CD4-positive, alpha-beta T cell treated with Interferon alpha-2 for 1 hour (primary cell): ENCODE results near the gene GRID1.

Experiments
- DNase-seq, 2 donors: peaks; one replicate each; pipeline ENCODE4 v3.0.0-alpha.2; 2020 to 2022

The GRID1 gene

DNA sequence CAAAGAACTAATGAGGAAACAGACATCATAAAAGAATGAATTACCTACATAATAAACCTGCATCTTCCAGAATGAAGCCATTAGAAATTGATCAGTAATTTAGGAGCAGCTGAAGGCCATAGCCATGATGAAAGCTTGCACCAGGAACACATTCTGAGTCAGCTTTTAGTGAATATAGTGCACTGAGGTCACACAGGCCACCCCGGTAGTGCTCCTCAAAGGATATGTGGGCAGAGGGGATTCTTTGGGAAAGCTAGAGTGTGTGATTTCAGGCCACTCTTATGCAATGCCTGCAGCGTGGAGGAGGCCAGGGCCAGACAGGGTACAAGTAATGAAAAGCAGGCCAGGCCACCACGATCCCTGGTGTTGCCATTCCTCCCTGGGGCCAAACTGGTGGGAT lies 451.9 kb downstream of the GRID1 start:
- DNase-seq, result no peak

DNA sequence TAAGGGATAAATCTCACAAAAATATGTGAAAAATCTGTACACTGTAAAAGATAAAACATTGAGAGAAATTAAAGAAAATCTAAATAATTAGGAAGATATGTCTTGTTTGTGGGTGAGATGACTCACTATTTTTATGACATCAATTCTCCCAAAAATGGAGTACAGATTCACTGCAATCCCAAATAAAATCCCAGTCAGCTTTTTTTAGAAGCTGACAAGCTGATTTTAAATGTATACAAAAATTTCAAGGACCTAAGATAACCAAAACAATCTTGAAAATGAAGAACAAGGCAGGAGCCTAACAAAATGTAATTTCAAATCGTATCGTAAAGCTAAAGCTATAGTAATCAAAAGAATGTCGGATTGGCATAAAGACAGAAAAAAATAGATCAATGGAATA lies 458.1 kb downstream of the GRID1 start:
- no peak for DNase-seq

DNA sequence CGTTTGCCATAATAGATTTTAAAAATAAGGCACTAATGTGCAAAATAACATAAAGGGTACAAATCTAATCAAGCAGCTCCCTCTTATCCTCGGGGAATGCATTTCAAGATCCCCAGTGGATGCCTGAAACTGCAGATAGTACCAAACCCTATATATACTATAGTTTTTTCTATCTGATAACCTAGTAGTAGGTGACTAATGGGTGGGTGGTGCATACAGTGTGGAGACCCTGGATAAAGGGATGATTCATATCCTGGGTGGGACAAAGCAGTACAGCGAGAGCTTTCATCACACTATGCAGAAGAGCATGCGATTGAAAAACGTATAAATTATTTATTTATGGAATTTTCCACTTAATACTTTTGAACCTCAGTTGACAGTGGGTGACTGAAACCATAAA lies 464.5 kb downstream of the GRID1 start:
- DNase-seq, result no peak

GRCh38 chr10:85901599-85901998 lies 465.0 kb downstream of the GRID1 start:
- DNase-seq, result no peak

DNA sequence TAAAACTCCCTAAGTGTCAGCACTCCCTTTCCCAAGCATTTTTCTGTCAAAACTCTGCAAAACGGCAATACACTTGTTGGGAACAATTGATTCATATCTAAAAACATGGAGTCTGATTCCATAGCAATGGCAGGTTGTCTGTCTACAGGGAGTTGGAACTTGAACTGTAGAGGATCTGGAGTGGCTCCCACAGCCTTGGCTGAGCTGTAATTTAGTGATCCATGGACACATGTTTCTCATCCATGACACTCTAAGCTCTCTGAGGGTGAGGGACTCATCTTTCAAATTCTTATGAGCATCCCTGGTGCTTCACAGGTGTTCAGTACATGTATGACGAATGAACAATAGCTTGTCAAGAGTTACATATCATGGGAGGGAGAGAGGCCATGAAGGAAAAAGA lies 466.1 kb downstream of the GRID1 start:
- no peak for DNase-seq

DNA sequence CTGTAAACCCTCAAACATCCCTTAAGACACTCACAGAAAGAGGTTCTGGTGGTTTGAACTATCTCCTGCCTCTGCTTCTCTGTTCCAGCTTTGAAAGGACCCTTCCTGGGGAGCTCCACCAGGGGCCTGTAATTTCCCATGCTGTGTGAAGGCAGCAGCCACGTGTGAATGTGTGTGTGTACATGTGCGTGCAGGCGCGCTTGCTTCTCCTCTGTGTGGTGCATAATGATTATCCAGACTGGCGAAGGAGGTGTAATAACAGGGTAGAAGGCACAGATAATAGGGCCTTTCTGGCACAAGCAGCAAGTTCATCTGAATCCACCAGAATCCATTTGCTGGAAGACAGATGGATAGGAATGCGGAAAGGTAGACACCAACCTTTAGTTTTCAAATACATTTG lies 466.5 kb downstream of the GRID1 start:
- DNase-seq, result no peak

DNA sequence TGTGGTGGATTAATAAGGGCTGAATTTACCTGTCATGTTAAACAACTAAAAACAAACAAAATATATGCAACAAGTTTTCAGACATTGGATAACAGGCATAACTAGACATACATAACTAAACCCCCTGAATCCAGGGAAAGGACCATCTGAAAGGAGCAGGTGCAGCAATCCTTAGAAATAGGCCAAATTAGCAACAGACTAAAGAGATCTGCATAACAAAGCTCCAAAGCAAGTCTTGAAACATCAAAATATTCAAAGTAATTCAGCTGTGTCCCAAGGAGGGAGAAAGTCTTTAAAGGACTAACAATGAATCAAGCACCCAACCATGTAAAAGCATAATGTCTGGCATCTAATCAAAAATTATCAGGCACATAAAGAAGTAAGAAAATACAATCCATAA lies 475.1 kb downstream of the GRID1 start:
- no peak for DNase-seq

DNA sequence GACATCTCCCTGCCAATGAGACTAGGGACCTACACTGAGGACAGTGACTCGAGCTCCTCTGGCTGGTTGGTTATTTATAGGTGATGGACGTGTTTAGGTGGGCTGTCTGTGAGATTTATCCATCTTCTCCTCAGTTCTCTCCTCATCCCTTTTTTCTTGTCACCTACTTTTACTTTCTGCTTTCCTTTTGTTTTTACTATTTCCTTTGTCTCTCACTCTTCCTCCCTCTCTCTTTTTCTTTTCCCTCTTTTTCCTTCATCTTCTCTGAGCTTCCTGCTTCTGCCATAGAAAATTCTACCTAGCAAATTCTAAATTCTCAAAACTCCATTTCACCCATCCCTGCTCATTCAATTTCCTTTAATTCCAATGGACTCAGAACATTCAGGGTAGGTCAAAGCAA lies 478.0 kb downstream of the GRID1 start:
- DNase-seq, result no peak

- DNase-seq, result no peak
Observed at GRCh38 chr10:85888004-85888403, 478.6 kb downstream of the GRID1 start.

DNA sequence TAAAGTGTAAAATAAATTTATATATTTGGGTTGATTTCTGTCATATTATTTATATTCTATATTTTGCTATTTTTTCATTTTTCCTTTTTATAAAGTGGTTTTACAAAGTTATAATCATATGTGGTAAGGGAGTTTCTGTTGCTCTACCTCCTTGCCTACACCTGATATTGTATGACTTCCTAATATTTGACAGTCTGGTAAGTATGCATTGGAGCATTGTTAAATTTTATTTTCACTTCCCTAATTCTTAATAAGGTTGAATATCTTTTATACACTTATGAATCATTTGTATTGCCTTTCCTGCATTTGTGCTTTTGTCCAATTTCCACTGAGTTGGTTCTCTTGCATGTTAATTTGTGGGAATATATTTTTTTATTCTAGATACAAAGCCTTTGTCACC lies 492.4 kb downstream of the GRID1 start:
- DNase-seq, result no peak

- DNase-seq, result no peak
Observed at GRCh38 chr10:85873063-85873462, 493.5 kb downstream of the GRID1 start.

GRCh38 chr10:85868627-85869499 lies 497.7 kb downstream of the GRID1 start:
- DNase-seq, result no peak

- no peak for DNase-seq
Observed at GRCh38 chr10:85864868-85865526, 501.6 kb downstream of the GRID1 start.

DNA sequence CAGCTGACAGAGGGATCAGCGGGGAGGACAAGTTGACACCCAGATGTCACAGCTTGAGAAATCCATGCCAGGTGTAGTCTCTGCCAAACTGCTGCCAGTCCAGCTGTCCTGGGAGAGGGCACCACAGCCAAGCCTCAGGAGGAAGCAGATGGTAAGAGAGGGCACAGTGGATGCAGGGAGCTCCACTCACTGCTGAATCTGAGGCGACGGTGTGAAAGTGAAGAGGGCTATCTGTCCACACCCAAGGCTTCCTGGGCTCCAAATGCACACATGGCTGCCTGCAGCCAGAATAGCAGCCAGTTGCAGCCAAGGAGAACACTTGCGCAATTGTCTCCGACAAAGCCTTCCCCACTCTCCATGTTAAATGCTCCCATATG lies 502.4 kb downstream of the GRID1 start:
- no peak for DNase-seq

- DNase-seq, result no peak
Observed at GRCh38 chr10:85863301-85864172, 503.1 kb downstream of the GRID1 start.

DNA sequence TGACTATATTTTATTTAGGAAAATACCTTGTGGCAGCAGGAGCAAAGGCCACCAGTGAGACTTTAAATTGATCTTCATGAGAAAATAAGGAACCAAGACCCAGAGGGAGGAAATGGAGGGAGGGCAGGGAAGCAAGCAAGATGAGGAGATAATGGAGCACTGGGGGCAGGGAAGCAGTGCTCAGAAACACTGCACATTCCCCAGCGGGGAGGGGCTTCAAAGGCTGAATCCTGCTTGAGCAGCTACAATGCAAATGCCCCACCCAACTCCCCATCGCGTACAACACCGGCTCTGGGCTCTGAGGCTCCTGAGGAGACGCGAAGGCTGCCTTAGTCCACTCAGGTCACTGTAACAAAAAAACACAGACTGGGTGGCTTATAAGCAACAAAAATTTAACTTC lies 503.8 kb downstream of the GRID1 start:
- DNase-seq, result no peak

DNA sequence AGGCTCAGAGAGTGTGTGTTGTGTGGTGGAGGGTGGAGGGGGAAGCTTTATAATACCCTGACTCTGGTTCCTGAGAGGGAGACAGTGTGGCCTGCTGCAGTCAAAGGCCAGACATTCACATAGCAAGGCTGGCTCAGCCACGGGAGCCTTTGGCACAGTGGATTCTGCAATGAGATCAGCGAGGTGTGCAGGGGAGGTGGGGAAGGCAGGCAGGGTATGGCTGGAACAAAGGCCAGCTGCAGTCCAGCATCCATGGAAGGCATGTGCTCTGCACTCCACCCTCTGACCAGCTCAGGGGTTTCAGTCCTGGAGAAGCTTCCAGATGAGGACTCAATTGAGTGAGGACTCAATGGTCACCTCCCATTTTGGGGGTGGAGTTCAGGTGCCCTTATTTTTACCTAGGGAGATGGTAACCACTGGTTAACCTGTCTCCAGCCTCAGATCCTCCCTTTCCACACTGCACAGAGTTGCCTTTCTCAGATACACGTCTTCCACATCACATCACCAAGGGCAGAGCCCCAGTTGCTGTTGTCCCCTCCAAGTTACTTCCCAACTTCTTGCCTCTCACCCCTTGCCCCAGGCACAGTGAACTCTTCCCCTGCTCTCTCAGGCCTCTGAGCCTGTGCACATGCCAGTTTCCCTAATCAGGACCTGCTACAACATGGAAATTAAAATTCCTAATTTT lies 504.9 kb downstream of the GRID1 start:
- no peak for DNase-seq

DNA sequence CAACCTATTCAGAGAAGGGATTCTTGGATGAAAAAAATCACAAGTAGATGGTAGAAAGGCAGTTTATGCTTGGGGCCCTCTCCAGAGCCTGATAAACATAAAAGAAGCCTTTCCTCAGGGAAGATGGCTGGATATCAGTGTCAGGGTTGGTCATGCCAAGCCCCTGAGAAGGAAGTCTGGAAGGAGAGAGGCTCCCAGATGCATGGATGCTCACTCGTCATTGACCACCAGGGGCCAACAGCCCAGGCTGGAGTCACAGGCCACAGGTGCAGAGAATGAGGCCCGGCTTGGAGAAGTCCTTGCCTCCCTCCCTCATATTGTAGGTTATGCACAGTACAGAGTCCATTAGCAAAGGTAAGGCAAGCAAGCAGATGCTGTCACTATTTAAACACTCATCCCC lies 506.7 kb downstream of the GRID1 start:
- DNase-seq, result no peak

DNA sequence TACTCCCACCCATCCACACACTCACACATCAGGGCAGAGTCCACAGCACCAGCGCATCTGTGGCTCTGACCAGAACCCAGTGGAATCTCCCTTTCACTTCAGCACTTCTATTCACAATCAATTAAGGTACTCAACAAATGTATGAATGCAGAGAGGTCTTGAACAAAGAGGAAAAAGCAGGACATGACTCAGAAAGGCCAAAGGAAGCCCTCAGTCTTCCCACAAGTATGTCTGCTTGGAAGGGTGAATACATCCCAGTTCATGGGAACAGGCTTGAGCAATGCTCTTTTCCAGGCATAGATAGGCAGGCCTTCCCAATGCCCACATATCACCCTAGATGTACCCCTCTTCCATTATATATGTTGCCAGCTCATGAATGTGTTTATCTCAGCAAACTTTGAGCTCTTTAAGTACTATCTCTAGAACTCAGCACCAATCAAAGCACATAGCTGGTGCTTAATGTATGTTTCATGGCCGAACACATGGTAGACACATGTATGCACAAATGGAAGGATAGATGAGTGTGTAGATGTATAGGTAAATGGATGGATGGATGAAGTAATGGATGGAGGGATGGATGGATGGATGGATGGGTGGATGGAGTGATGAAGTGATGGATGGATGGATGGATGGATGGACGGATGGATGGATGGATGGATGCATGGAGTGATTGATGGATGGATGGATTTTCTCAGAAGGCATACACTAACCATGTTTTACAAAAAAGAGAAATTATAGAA lies 507.6 kb downstream of the GRID1 start:
- DNase-seq, result no peak

DNA sequence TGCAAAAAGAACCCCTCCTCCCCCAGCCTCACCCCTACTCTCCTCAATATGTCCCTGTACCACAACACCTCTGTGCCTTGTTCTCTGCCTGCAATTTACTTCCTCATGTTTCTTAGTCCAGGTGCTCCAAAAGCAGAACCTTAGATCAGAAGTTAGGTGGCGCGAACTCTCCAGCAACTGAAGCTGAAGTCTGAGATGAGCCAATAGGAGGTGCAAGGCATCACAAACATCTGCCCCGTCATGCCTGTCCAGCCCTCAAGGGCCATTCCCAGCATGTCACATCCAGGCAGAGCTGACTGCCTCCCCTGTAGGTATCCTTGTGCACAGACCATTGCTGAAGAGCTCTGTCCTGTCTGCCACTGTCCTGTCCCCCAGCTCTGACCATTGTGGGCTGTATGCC lies 508.8 kb downstream of the GRID1 start:
- DNase-seq, result no peak

- DNase-seq, result no peak
Observed at GRCh38 chr10:85857305-85857704, 509.3 kb downstream of the GRID1 start.

- no peak for DNase-seq
Observed at GRCh38 chr10:85851934-85852333, 514.7 kb downstream of the GRID1 start.
